ENCODE measurements around the gene CISH.

- TF ChIP-seq CTCF (IDR thresholded peaks at IDR 0.05; ENCODE audit: borderline replicate concordance, extremely low read depth, low read length, poor library complexity, severe bottlenecking) (no peak), EZH2 (IDR thresholded peaks at IDR 0.05; ENCODE audit: borderline replicate concordance, low read depth, low read length, severe bottlenecking) (no peak)
Observed at GRCh38 chr3:50607271-50608091, 4.1 kb downstream of the CISH start.
